GM12872 (cell line): ENCODE measurements around the gene ABTB2.

Experiments
- CTCF ChIP-seq: IDR thresholded peaks from 3 replicates; pipeline ENCODE4 v1.5.1; 2011; ENCODE audit warnings: low read depth, mild to moderate bottlenecking, low read length, moderate library complexity; ENCODE audit not compliant: insufficient read depth

Gene ABTB2

DNA sequence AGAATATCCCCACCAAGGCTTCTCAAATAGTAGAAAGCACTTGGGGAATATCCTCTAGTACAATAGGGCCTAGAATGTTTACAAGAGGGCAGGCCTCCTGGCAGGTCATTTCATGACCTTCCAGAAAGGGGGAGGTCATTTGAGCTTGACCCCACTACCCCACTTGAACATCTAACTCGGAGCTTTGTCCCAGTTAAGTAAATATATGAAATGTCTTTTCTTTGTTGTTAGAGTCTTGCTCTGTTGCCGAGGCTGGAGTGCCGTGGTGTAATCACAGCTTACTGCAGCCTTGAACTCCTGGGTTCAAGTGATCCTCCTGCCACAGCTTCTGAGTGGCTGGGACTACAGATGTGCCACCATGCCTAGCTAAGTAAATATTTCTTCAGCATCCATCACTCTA is 108.4 kb downstream of the ABTB2 start:
- no peak for TF ChIP-seq CTCF

DNA sequence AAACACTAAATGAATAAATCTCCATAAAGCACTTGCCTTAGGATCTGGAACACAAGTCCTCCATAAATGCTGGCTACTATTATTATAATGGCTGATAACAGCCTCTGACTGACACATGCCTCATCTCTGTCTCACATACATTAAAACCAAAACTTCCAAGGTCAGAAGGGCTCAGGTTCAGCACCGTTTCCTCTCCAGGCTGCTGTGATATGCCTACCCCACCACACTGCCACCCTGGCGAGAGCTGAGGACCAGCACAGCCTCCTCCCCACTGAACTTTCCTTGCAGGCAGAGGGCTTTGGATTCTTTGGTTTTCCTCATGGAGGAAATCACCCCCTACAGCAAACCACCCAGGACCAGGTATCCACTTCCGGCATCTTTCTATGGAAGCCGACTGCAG is 112.8 kb downstream of the ABTB2 start:
- TF ChIP-seq CTCF = no peak

DNA sequence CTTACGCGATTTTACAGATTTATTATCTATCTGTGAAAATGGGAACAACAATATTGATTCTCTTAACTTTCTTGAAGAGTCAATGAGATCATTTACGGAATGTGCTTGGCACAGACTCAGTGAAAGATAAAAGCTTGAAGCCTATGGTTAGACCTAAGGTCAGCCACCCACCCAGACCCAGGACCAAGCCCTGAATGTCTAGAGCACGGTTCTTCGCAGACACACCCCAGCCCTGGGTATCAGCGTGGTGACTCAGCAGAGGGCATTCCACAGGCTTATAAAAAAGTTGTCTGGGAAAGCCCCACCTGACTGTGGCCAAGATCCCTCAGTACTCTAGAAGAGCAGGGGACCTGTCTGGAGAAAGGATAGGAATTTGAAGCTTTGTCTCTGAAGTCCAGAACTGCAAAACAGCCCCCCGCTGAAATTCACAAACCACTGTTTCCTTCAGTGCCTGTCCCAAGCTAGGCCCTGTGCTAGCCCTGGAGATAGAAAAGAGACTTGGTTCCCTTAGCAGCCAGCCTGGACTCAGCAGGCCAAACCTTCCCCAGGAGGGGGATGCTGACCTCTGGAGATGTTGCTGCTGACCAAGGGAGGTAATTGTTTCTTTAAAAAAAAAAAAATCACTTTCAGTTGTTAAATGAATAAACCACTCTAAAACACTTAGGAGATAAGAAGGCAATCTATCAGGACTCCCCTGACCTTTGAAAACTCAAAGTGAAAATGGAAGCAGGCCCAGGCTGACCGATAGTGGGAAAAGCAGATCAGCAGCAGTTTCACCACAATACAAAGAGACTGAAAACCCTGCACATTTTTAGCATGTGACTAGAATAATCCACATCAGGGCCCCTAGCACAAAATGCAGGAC is 114.0 kb downstream of the ABTB2 start:
- no peak for TF ChIP-seq CTCF

GRCh38 chr11:34242037-34242625 is 115.7 kb downstream of the ABTB2 start:
- TF ChIP-seq CTCF = no peak

DNA sequence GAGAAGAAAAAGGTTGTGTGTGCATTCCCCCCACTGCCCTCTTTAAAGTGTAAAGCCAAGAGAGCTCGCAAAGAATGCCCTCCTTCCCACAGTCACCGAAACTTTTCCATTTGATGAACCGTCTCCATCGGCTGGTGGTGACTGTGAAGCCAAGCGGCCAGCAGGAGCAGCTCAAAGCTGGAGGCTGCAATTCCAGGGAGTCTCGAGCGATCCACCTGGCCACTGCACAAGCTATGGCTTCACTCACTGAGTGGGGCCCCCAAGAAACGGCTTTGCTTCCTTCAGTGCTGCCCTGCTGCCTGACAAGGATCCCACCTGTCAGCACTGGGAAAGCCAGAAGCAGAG is 117.7 kb downstream of the ABTB2 start:
- no peak for TF ChIP-seq CTCF

- TF ChIP-seq CTCF = no peak
Measured at GRCh38 chr11:34239465-34240149, 118.2 kb downstream of the ABTB2 start.

GRCh38 chr11:34238966-34239365 is 118.8 kb downstream of the ABTB2 start:
- no peak for TF ChIP-seq CTCF
